ENCODE measurements around the gene DUOXA1.
A peak's percentile ranks its signal among the peaks of the same experiment; 100 is the strongest.

Gene DUOXA1

DNA sequence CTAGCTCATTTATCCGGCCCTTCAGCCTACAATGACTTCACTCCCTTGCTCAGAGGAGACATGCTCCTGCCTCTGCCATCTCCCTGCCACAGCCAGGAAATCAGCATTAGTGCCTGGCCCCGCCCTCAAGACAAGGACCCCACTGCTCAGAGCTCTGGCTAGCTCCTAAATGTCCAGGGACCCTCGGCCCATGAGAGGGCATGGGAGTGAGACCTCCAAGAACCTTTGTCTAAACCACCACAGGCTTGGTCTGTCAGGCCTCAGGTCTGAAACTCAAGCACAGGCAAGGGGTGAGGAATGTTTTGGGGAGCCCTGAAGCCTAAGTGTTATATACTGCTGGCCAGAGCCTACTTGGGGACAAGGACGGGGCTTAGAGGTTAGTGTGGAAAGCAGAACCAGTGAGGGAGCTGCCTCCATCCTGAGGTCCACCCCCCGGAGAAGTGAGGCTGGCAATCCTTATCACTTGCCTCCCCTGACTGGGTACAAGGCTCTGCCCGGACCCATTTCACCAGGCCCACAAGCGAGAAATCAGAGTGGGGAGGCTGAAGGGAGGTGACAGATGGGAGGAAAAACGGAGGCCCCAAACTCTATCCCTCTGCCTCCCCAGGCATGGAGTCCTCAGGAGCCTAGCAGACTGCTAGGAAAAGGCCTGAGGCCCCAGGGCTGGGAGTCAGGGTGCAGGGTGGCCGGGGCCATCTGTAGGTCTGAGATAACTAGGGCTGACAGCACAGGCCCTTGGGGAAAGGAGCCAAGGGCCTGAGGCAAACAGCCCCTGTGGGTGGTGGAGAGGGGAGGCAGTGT, 39.3 kb upstream of the DUOXA1 start:
- no peak for DNase-seq (ENCODE audit: insufficient read length, low spot score)
- FAIRE-seq, result no peak
- TF ChIP-seq, protein P1, sequence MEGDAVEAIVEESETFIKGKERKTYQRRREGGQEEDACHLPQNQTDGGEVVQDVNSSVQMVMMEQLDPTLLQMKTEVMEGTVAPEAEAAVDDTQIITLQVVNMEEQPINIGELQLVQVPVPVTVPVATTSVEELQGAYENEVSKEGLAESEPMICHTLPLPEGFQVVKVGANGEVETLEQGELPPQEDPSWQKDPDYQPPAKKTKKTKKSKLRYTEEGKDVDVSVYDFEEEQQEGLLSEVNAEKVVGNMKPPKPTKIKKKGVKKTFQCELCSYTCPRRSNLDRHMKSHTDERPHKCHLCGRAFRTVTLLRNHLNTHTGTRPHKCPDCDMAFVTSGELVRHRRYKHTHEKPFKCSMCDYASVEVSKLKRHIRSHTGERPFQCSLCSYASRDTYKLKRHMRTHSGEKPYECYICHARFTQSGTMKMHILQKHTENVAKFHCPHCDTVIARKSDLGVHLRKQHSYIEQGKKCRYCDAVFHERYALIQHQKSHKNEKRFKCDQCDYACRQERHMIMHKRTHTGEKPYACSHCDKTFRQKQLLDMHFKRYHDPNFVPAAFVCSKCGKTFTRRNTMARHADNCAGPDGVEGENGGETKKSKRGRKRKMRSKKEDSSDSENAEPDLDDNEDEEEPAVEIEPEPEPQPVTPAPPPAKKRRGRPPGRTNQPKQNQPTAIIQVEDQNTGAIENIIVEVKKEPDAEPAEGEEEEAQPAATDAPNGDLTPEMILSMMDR (IDR thresholded peaks at IDR 0.05; ENCODE audit: insufficient read depth, missing control alignments), result no peak

DNA sequence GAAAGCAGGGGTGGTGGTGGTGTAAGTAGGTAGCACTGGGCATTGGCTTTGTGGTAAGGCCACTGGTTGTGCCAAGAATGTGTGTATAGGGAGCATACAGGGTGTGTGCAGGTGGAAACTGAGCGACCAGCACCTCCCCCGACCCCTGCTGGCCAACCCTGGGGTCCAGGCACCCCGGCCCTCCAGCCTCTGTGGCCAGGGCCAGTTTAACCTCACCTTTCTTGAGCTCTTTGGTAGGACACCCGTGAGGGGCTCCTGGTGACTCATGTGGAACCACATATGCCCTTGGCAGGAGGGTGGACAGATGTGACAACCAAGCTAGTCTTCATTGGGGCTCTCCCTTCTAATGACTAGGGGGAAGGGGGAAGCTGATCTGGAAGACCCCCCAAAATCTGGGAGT, 38.6 kb upstream of the DUOXA1 start:
- DNase-seq (ENCODE audit: insufficient read length, low spot score) (no peak), FAIRE-seq (no peak)
- TF ChIP-seq, protein P1 (IDR thresholded peaks at IDR 0.05; ENCODE audit: insufficient read depth, missing control alignments), result no peak

DNA sequence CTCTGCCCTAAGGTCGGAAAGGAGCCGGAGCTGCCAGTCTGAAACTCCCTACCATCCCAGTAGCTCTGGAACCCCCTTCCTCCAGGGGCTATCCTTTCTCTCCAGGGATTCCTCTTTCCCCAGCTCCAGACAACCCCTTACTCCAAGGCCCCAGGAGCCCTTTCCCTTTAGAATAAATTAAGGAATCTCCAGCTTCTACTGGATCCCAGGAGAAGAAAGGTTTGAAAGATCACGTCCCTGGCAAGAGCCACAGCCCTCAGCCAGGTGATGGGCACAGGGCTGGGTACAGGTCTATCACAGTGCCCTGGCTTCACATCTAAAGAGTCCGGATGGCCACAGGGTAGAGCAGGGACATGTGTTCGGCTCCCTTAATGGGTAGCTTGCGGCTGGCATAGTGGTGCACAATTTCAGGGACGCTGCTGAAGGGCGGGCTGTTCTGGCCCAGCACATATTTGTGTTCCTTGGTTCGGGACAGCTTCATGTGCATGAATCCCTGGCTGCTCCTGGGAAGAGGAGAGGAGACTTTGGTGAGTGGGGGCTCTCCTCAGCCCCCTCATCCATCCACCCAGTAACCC, 38.0 kb upstream of the DUOXA1 start:
- FAIRE-seq (no peak), DNase-seq (ENCODE audit: insufficient read length, low spot score) (no peak)
- TF ChIP-seq, protein P1 (IDR thresholded peaks at IDR 0.05; ENCODE audit: insufficient read depth, missing control alignments), result no peak

DNA sequence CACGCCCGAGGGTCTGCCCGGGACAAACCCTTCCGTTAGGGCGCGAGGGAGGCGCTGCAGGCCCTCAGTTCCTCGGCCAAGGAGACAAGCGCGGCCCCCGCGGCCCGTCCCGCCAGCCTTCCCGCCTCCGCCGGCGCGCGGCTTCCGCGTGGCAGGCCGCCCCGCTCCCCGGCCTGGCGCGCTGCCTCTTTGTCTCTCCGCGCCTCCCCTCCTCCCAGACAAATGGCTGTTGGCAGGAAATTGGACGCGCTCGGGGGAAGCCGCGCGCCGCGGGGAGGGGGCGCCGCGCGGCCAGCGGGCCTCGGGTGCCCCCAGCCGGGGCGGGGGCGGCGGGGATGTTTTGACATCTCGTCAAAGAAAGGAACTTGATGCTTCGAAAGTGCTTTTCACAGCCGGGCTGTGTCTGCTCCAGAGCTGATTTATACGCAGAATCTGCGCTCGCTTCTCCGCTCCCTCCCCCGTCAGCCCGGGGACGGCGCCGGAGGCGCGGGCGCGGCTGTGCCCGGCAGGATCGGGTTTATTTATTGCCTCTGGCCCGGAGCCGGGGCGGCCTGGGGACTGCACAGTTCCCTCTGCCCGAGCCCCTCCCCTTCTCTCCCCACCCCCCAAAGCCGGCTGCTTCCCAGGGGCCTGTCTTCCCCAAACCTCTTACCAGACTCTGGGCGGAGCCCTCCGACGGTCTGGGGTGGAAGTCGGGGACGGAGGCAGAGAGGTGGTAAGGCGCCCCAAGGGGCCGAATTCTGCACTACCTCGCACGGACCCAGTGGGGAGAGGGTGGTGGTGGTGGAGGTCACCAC, 37.4 kb upstream of the DUOXA1 start:
- FAIRE-seq (no peak), DNase-seq (ENCODE audit: insufficient read length, low spot score) (peak; percentile 55)
- TF ChIP-seq, protein P1 (IDR thresholded peaks at IDR 0.05; ENCODE audit: insufficient read depth, missing control alignments), result peak; percentile 38

DNA sequence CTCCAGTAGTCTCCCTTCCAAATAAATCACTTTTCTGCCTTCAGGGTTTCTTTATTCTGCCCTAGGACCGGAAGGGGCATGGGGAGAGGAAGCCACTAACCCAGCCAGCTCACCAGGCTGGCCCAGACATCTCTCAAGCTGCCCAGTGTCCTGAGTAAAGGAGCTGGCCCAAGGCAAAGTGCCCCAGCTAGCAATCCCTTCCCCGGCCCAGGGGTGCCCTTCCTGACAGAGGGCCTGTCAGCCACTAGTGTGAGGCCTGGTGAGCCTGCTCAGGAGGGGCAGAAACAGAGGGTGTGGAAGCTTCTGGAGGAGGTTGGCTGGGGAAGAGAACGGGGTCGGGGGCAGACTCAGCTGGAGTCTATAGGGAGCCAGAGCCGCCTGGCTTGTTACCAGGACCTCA, 35.9 kb upstream of the DUOXA1 start:
- TF ChIP-seq, protein P1 (IDR thresholded peaks at IDR 0.05; ENCODE audit: insufficient read depth, missing control alignments), result no peak
- DNase-seq (ENCODE audit: insufficient read length, low spot score) (no peak), FAIRE-seq (no peak)

DNA sequence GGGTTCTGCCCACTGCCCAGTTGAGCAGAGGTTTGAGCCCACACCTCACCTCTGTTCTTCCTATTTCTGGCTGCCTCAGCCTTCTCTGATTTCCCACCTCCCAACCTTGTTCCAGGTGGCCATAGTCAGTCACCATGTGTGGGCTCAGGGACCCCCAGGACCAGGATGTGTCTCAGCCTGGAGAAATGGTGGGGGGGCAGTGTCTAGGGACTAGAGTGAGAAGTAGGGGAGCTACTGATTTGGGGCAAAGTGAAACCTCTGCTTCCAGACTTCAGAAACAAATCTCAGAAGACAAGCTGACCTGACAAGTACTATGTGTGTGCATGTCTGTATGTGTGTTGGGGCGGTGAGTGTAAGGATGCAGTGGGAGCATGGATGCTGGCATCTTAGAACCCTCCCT, 35.2 kb upstream of the DUOXA1 start:
- FAIRE-seq, result no peak
- no peak for DNase-seq (ENCODE audit: insufficient read length, low spot score)
- TF ChIP-seq, protein P1 (IDR thresholded peaks at IDR 0.05; ENCODE audit: insufficient read depth, missing control alignments), result no peak
